GM12892 (cell line): ENCODE measurements around the gene CR1L.

Experiments used
- POLR2A ChIP-seq: IDR thresholded peaks from 2 replicates; pipeline ENCODE4 v1.6.1; 2011; ENCODE audit warnings: low read depth, low read length, control low read depth
- POLR2AphosphoS5 ChIP-seq: IDR thresholded peaks from 2 replicates; pipeline ENCODE4 v1.6.1; 2011; ENCODE audit warnings: low read depth, low read length, control low read depth
- TAF1 ChIP-seq: IDR thresholded peaks from 2 replicates; pipeline ENCODE4 v1.6.1; 2011; ENCODE audit warnings: low read depth, mild to moderate bottlenecking, control low read depth, low read length, borderline replicate concordance

GRCh38 chr1:207670192-207670591, 25.3 kb downstream of the CR1L start:
- no peak for TF ChIP-seq POLR2A
- no peak for TF ChIP-seq TAF1
- TF ChIP-seq POLR2AphosphoS5 = no peak
